Measurements from ENCODE around the gene PAIP2. TPM values are rescaled to one million over a fixed set of nuclear protein-coding genes. Genes with fewer than 3 reads are reported as not detected.
A peak's percentile ranks its signal among the peaks of the same experiment; 100 is the strongest.

The PAIP2 gene
- total RNA-seq, 2 donors from 2014 or later, result 53.9 to 65.6 TPM

DNA sequence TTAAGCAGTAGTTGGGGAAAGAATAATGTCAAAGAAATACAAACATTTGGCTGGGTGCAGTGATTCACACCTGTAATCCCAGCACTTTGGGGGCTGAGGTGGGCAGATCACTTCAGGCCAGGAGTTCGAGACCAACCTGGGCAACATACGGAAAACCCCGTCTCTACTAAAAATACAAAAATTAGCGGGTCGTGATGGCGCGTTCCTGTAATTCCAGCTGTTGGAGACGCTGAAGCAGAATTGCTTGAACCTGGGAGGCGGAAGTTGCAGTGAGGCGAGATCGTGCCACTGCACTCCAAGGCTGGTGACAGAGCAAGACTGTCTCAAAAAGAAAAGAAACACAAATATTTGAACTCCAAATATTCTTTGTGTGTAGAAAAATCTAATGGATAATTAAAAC, 43.4 kb upstream of the PAIP2 start:
- H3K4me3 ChIP-seq, result peak overlapping the region; percentile 0
- H3K4me1 ChIP-seq (ENCODE audit: control insufficient read depth in 1 of 2, low read depth in 2 of 2), result peaks cover 72 to 77% of the 10 kb centered on the region in 2 donors
- no peaks in the 10 kb centered on the region for H3K27me3 ChIP-seq (replicated peaks; ENCODE audit: insufficient read depth)
- H3K27ac ChIP-seq, result no peak overlapping the region
- H3K9me3 ChIP-seq, result no peaks in the 10 kb centered on the region
- DNase-seq (ENCODE audit: low spot score), result no peak
- no peak for ATAC-seq (ENCODE audit: insufficient number of reproducible peaks, low FRiP score, low read depth)
- TF ChIP-seq, protein P1, sequence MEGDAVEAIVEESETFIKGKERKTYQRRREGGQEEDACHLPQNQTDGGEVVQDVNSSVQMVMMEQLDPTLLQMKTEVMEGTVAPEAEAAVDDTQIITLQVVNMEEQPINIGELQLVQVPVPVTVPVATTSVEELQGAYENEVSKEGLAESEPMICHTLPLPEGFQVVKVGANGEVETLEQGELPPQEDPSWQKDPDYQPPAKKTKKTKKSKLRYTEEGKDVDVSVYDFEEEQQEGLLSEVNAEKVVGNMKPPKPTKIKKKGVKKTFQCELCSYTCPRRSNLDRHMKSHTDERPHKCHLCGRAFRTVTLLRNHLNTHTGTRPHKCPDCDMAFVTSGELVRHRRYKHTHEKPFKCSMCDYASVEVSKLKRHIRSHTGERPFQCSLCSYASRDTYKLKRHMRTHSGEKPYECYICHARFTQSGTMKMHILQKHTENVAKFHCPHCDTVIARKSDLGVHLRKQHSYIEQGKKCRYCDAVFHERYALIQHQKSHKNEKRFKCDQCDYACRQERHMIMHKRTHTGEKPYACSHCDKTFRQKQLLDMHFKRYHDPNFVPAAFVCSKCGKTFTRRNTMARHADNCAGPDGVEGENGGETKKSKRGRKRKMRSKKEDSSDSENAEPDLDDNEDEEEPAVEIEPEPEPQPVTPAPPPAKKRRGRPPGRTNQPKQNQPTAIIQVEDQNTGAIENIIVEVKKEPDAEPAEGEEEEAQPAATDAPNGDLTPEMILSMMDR (IDR thresholded peaks at IDR 0.05), result no peak
- H3K36me3 ChIP-seq, result no peaks in the 10 kb centered on the region

GRCh38 chr5:139299486-139299885, 42.2 kb upstream of the PAIP2 start:
- DNase-seq (ENCODE audit: low spot score), result no peak
- H3K36me3 ChIP-seq, result no peaks in the 10 kb centered on the region
- H3K27me3 ChIP-seq (replicated peaks; ENCODE audit: insufficient read depth), result no peaks in the 10 kb centered on the region
- peaks cover 84 to 90% of the 10 kb centered on the region in 2 donors for H3K4me1 ChIP-seq (ENCODE audit: control insufficient read depth in 1 of 2, low read depth in 2 of 2)
- TF ChIP-seq, protein P1 (IDR thresholded peaks at IDR 0.05), result no peak
- no peak for ATAC-seq (ENCODE audit: insufficient number of reproducible peaks, low FRiP score, low read depth)
- no peaks in the 10 kb centered on the region for H3K9me3 ChIP-seq
- H3K4me3 ChIP-seq, result peak overlapping the region; percentile 2
- H3K27ac ChIP-seq, result no peak overlapping the region

DNA sequence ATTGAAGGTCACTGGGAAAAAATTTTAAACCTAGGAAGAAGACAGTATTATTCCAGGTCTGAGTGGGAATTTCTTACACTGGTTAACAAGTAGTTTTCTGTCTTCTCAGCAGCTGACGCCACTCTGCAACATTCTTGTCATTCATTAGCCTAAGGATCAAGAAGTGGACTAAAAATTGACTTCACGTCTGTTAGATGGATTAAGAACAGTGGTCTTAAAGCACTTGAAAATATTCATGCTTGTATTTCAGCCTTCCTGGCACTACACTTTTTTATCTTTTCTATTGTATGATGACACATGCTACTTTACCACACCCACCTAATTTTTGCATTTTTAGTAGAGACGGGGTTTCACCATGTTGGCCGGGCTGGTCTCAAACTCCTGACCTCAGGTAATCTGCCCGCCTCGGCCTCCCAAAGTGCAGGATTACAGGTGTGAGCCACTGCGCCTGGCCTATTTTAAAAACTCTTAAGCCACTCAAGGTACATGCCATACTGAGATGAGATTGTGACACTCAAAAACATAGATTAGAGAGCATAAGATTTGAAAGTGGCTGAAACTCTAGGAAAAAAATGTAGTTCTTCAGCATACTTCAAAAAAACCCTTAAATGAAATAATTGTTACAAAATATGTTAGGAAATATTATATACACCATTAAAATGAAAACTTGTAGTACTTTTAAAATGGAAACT, 39.7 kb upstream of the PAIP2 start:
- Histone ChIP-seq H3K9me3 (no peaks in the 10 kb centered on the region), H3K36me3 (no peaks in the 10 kb centered on the region), H3K27me3 (replicated peaks; ENCODE audit: insufficient read depth) (no peaks in the 10 kb centered on the region), H3K27ac (no peak overlapping the region), H3K4me3 (no peak overlapping the region), H3K4me1 (ENCODE audit: control insufficient read depth in 1 of 2, low read depth in 2 of 2) (peaks cover 88 to 98% of the 10 kb centered on the region in 2 donors)
- DNase-seq (ENCODE audit: low spot score) (no peak), ATAC-seq (ENCODE audit: insufficient number of reproducible peaks, low FRiP score, low read depth) (no peak)
- TF ChIP-seq, protein P1 (IDR thresholded peaks at IDR 0.05), result no peak

- H3K27ac ChIP-seq, result no peak overlapping the region
- peaks cover 88 to 98% of the 10 kb centered on the region in 2 donors for H3K4me1 ChIP-seq (ENCODE audit: control insufficient read depth in 1 of 2, low read depth in 2 of 2)
Observed at GRCh38 chr5:139304391-139305324, 37.0 kb upstream of the PAIP2 start.

More at GRCh38 chr5:139304391-139305324, 37.0 kb upstream of the PAIP2 start:
- TF ChIP-seq, protein P1 (IDR thresholded peaks at IDR 0.05), result no peak
- ATAC-seq (ENCODE audit: insufficient number of reproducible peaks, low FRiP score, low read depth) (no peak), DNase-seq (ENCODE audit: low spot score) (no peak)
- H3K27me3 ChIP-seq (replicated peaks; ENCODE audit: insufficient read depth), result no peaks in the 10 kb centered on the region
- no peaks in the 10 kb centered on the region for H3K9me3 ChIP-seq
- no peaks in the 10 kb centered on the region for H3K36me3 ChIP-seq
- peak overlapping the region; percentile 32 for H3K4me3 ChIP-seq
